HG03064 (cell line): ENCODE measurements around the gene RFX8.

Experiments used
- ATAC-seq: cut with Tn5 transposase; IDR thresholded peaks from one replicate; pipeline ENCODE4 v1.9.1; 2021; ENCODE audit warnings: low read depth; ENCODE audit not compliant: unreplicated experiment

Gene RFX8

GRCh38 chr2:101415220-101415619 is 59.7 kb downstream of the RFX8 start:
- ATAC-seq = no peak

- ATAC-seq = no peak
Measured at GRCh38 chr2:101412092-101412694, 62.7 kb downstream of the RFX8 start.

GRCh38 chr2:101410746-101411145 is 64.2 kb downstream of the RFX8 start:
- ATAC-seq = no peak

GRCh38 chr2:101410114-101410513 is 64.8 kb downstream of the RFX8 start:
- no peak for ATAC-seq

GRCh38 chr2:101409699-101410098 is 65.2 kb downstream of the RFX8 start:
- ATAC-seq = no peak

- ATAC-seq = no peak
Measured at GRCh38 chr2:101408925-101409324, 66.0 kb downstream of the RFX8 start.

GRCh38 chr2:101405351-101405899 is 69.5 kb downstream of the RFX8 start:
- ATAC-seq = no peak

- ATAC-seq = no peak
Measured at GRCh38 chr2:101403745-101404144, 71.2 kb downstream of the RFX8 start.

GRCh38 chr2:101402630-101403029 is 72.3 kb downstream of the RFX8 start:
- ATAC-seq = no peak

- no peak for ATAC-seq
Measured at GRCh38 chr2:101401906-101402305, 73.0 kb downstream of the RFX8 start.

- ATAC-seq = no peak
Measured at GRCh38 chr2:101401326-101401665, 73.6 kb downstream of the RFX8 start.

- ATAC-seq = no peak
Measured at GRCh38 chr2:101400506-101401325, 74.2 kb downstream of the RFX8 start.

- no peak for ATAC-seq
Measured at GRCh38 chr2:101400048-101400447, 74.9 kb downstream of the RFX8 start.

- ATAC-seq = no peak
Measured at GRCh38 chr2:101399021-101399799, 75.7 kb downstream of the RFX8 start.

- no peak for ATAC-seq
Measured at GRCh38 chr2:101398116-101398821, 76.6 kb downstream of the RFX8 start.

GRCh38 chr2:101396316-101396717 is 78.6 kb downstream of the RFX8 start:
- ATAC-seq = no peak

GRCh38 chr2:101395545-101396315 is 79.2 kb downstream of the RFX8 start:
- ATAC-seq = no peak

- no peak for ATAC-seq
Measured at GRCh38 chr2:101388232-101388631, 86.7 kb downstream of the RFX8 start.

GRCh38 chr2:101387151-101387834 is 87.6 kb downstream of the RFX8 start, which contains the start of gene CREG2:
Gene CREG2, minus strand, starts transcription at chr2:101387503. Its CDS starts 46 bp downstream, at chr2:101387457.
- no peak for ATAC-seq
